Colonic mucosa (tissue), 4 donors: ENCODE data around the gene PDE4D. TPM values are rescaled to one million over a fixed set of nuclear protein-coding genes. Genes with fewer than 3 reads are reported as not detected.

ENCODE experiments used
- DNase-seq: peaks from one replicate; pipeline ENCODE4 v3.0.0-alpha.2; 2020
- H3K27ac ChIP-seq: fragments of 200-600 bp; one replicate; pipeline ENCODE4 v1.8.0; 2021
- H3K27me3 ChIP-seq: fragments of 200-600 bp; one replicate; pipeline ENCODE4 v1.8.0; 2021
- H3K36me3 ChIP-seq: fragments of 200-600 bp; one replicate; pipeline ENCODE4 v1.8.0; 2021
- H3K4me1 ChIP-seq: fragments of 200-600 bp; one replicate; pipeline ENCODE4 v1.8.0; 2021; ENCODE audit warnings: mild to moderate bottlenecking
- H3K4me3 ChIP-seq: fragments of 200-600 bp; one replicate; pipeline ENCODE4 v1.8.0; 2021
- H3K9ac ChIP-seq, 2 donors: one replicate each; pipeline ENCODE4 v1.7.0; 2013; ENCODE audit warnings: control low read depth in 2 of 2, low read depth in 2 of 2, low read length in 2 of 2
- H3K9me3 ChIP-seq: fragments of 200-600 bp; one replicate; pipeline ENCODE4 v1.8.0; 2021
- intact Hi-C: fragments of 100-400 bp; cut with DNase I; formaldehyde crosslinking; loops from one replicate; pipeline ENCODE4 v1.14.1; 2022
- total RNA-seq, 2 donors: library from RNA; stranded (reverse); fragmentation: NEBNext Ultra II Directional in 1 of 2; extraction: Animal tissue kit (Norgen Biotek cat#: 25700) in 1 of 2; gene quantifications; one replicate each; pipeline ENCODE4 v1.2.1, GENCODE V29; 2021
- TF ChIP-seq, protein P1 (sequence below): fragments of 200-600 bp; IDR thresholded peaks from one replicate; pipeline ENCODE4 v1.8.0; 2022; ENCODE audit warnings: antibody characterized with exemption, mild to moderate bottlenecking
- donor health status: healthy.
- donor health status: DM: no; HTN: no; CAD: no.
- donor health status: DM: no; HTN: no; CAD: no.

Gene PDE4D
- total RNA-seq, 2 donors from 2014 or later = 23.1 to 53.7 TPM

DNA sequence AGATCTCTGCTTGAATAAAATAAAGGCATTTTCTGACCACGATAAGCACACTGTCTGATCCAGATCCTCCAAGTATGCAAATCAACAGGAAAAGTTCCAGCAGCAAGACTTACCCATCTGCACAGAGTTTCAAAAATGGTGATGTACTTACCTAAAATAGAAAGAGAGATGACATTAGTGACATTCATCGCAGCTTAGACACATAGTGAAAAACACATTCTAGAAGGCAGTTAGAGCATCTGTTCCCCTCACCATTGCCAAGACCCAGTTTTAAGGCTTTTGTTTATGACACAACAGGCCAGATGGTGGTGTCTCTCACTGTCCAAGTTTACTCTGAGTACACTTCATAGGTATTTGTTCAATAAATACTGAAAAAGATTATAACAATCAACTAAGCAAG is 207.7 kb downstream of the PDE4D start:
- no peaks in the 10 kb centered on the region for H3K36me3 ChIP-seq
- no peak overlapping the region for H3K4me3 ChIP-seq
- H3K9ac ChIP-seq = no peak overlapping the region
- no peak for DNase-seq
- no peaks in the 10 kb centered on the region for H3K4me1 ChIP-seq
- H3K9me3 ChIP-seq = no peaks in the 10 kb centered on the region
- intact Hi-C loops = no loop called here
- H3K27ac ChIP-seq = no peak overlapping the region
- no peaks in the 10 kb centered on the region for H3K27me3 ChIP-seq
- TF ChIP-seq, protein P1, sequence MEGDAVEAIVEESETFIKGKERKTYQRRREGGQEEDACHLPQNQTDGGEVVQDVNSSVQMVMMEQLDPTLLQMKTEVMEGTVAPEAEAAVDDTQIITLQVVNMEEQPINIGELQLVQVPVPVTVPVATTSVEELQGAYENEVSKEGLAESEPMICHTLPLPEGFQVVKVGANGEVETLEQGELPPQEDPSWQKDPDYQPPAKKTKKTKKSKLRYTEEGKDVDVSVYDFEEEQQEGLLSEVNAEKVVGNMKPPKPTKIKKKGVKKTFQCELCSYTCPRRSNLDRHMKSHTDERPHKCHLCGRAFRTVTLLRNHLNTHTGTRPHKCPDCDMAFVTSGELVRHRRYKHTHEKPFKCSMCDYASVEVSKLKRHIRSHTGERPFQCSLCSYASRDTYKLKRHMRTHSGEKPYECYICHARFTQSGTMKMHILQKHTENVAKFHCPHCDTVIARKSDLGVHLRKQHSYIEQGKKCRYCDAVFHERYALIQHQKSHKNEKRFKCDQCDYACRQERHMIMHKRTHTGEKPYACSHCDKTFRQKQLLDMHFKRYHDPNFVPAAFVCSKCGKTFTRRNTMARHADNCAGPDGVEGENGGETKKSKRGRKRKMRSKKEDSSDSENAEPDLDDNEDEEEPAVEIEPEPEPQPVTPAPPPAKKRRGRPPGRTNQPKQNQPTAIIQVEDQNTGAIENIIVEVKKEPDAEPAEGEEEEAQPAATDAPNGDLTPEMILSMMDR = no peak

DNA sequence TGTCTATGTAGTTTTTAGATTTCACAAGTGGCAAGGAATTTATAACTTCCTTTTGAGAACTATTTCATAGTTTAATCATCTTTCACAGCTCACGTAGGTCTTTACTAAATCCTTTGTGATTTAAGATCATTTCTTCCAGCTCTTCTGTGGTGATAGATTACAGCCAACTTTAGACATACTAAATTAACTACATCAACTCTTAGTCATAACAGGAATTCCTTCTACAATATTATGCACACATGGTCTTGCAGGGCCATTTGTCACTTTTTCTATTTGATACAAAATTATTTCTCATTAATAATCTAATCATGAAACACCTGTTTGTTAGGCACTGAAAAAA is 208.4 kb downstream of the PDE4D start:
- Histone ChIP-seq H3K27ac (no peak overlapping the region), H3K36me3 (no peaks in the 10 kb centered on the region), H3K4me1 (no peaks in the 10 kb centered on the region), H3K27me3 (no peaks in the 10 kb centered on the region), H3K4me3 (no peak overlapping the region), H3K9ac (no peak overlapping the region), H3K9me3 (no peaks in the 10 kb centered on the region)
- TF ChIP-seq, protein P1 = no peak
- intact Hi-C loops = no loop called here
- DNase-seq = no peak

DNA sequence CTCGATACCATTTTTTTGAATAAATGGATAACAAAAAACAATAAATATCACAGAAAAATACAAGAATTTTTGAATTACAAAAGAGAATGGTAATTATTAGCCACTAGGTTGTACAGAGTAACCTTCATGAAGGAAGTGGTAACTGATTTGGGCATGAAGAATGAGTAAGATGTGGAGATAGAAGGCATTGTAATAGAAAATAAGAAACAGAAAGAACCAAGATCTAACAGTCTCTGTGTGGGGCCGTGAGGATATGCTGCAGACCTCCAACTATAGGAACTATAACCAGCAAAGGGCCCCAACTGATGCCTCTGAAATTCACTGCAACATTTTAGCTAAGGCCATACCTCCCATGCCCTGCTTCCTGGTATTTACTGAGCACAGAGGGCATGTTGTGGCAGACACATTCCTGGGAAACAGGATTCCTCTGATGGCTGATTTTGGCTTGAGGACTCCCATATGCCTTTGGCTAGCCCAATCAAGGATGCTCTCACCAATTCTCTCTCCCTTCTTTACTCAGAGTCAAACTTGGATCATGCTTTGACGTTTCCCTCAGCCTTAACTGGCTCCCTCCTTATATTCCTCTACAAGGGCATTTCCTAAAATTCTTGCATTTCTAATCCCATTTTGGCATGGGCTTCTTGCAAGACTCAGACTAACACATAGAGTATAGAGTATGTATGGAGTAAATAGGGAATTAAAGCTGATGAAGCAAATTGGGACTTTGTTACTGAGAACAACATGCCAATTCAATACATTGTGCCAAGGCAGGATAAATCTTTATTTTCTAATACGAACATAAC is 208.9 kb downstream of the PDE4D start:
- H3K4me3 ChIP-seq = no peak overlapping the region
- TF ChIP-seq, protein P1 = no peak
- H3K36me3 ChIP-seq = no peaks in the 10 kb centered on the region
- H3K27ac ChIP-seq = no peak overlapping the region
- H3K9me3 ChIP-seq = no peaks in the 10 kb centered on the region
- H3K4me1 ChIP-seq = no peaks in the 10 kb centered on the region
- no peak overlapping the region for H3K9ac ChIP-seq
- H3K27me3 ChIP-seq = no peaks in the 10 kb centered on the region
- intact Hi-C loops = no loop called here
- no peak for DNase-seq

DNA sequence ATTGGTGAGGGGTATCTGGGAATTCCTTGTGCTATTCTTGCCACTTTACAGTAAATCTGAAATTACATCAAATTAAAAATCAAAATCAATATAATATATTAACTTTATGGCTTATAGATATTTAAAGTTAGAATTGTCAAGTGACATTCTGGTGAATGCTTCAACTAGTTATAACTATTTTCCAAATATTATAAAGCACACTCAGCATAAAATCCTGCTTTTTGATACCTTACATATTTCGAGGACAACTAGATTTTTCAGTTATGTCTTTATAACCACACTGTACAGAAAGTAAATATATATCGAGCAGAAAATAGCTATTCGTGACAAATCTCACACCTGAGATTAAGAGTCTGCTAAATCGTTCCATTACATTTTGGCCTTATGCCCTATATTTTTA is 210.2 kb downstream of the PDE4D start:
- H3K4me1 ChIP-seq = no peaks in the 10 kb centered on the region
- TF ChIP-seq, protein P1 = no peak
- DNase-seq = no peak
- no peaks in the 10 kb centered on the region for H3K36me3 ChIP-seq
- H3K27me3 ChIP-seq = no peaks in the 10 kb centered on the region
- H3K9ac ChIP-seq = no peak overlapping the region
- intact Hi-C loops = no loop called here
- H3K4me3 ChIP-seq = no peak overlapping the region
- H3K9me3 ChIP-seq = no peaks in the 10 kb centered on the region
- H3K27ac ChIP-seq = no peak overlapping the region

DNA sequence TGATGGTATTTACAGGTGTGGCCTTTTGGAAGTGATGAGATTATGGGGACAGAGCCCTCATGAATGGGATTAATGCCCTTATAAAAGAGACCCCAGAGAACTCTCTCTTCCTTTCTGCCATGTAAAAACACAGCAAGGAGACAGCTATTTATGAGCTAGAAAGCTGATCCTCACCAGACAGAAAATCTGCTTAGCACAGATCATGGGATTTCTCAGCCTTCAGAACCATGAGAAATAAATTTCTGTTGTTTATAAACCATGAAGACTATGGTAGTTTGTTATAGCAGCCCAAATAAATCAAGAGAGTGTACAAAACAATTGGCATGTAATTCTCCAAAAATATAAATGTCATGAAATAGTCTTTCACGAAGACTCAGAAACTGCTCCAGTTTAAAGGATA is 211.0 kb downstream of the PDE4D start:
- Histone ChIP-seq H3K9me3 (no peaks in the 10 kb centered on the region), H3K9ac (no peak overlapping the region), H3K27ac (no peak overlapping the region), H3K27me3 (no peaks in the 10 kb centered on the region), H3K4me3 (no peak overlapping the region), H3K4me1 (no peaks in the 10 kb centered on the region), H3K36me3 (no peaks in the 10 kb centered on the region)
- DNase-seq = no peak
- intact Hi-C loops = no loop called here
- TF ChIP-seq, protein P1 = no peak
